K562 (cell line): Measurements from ENCODE around the gene FANCI. TPM values are rescaled to one million over a fixed set of nuclear protein-coding genes. Genes with fewer than 3 reads are reported as not detected.

Experiments
- ATAC-seq: fragments of 200-7000 bp; cut with Tn5 transposase; 3 replicates; pipeline ENCODE4 v1.9.1; 2020; ENCODE audit warnings: moderate library complexity
- BruUV-seq: library from RNA; stranded (reverse); fragments of 400-500 nt; replicated peaks from 2 replicates; lab custom pipeline; 2021; lab: Mats Ljungman, UMichigan
- CTCF ChIA-PET: fragments of 300-600 bp; formaldehyde crosslinking; extraction: SDS; loops from one replicate; lab custom pipeline; 2021; ENCODE audit warnings: low intra/inter-chr PET ratio; lab: Yijun Ruan, JAX
- POLR2A ChIA-PET: fragments of 300-600, 350-650 bp; sonication (Branson Sonifier 250); formaldehyde crosslinking; extraction: SDS; loops from one replicate; lab custom pipeline; 2021; ENCODE audit warnings: antibody characterized with exemption, inconsistent platforms; lab: Yijun Ruan, JAX
- DNase-seq, 4 experiments: peaks; one replicate each; pipeline versions ENCODE4 v3.0.0 to v3.0.0-alpha.2; 2011 to 2018; ENCODE audit warnings: low spot score in 3 of 4, mixed read lengths in 3 of 4; ENCODE audit errors: extremely low read depth in 1 of 4
- FAIRE-seq: peaks from 2 replicates; lab custom pipeline; 2011; peaks lifted over from hg19 to GRCh38; lab: Jason Lieb, UNC
- H2AFZ ChIP-seq: 2 replicates; pipeline ENCODE4 v1.6.0; 2011; ENCODE audit warnings: low read depth, low read length, control low read depth, inconsistent platforms
- H3K27ac ChIP-seq: fragments of 200-600 bp; 3 replicates; pipeline ENCODE4 v1.8.0; 2011; ENCODE audit warnings: low read depth, mild to moderate bottlenecking, control low read depth, inconsistent platforms, low read length, moderate library complexity, mixed read lengths; ENCODE audit errors: extremely low read depth
- H3K27me3 ChIP-seq, 2 experiments: fragments of 300-600 bp in 1 of 2; 2 replicates in 1 of 2; 3 replicates in 1 of 2; pipeline versions ENCODE4 v1.6.0 to v1.8.0; 2011; ENCODE audit warnings: inconsistent platforms in 2 of 2, low read length in 2 of 2, mild to moderate bottlenecking in 1 of 2, mixed read lengths in 1 of 2, moderate library complexity in 1 of 2; ENCODE audit not compliant: control insufficient read depth in 2 of 2, insufficient read depth in 2 of 2
- H3K36me3 ChIP-seq: fragments of 300-600 bp; 3 replicates; pipeline ENCODE4 v1.8.0; 2011; ENCODE audit warnings: mild to moderate bottlenecking, low read length, inconsistent platforms; ENCODE audit not compliant: control insufficient read depth, insufficient read depth
- H3K4me1 ChIP-seq, 2 experiments: fragments of 200-600 bp in 1 of 2; replicated peaks in 1 of 2; 2 replicates in 1 of 2; 3 replicates in 1 of 2; pipeline versions ENCODE4 v1.5.1 to v1.8.0; 2011; ENCODE audit warnings: inconsistent platforms in 2 of 2, low read length in 2 of 2, mild to moderate bottlenecking in 1 of 2, mixed read lengths in 1 of 2, moderate library complexity in 1 of 2; ENCODE audit not compliant: control insufficient read depth in 2 of 2, insufficient read depth in 2 of 2
- H3K4me2 ChIP-seq: 2 replicates; pipeline ENCODE4 v1.6.1; 2011; ENCODE audit warnings: low read length, control low read depth, inconsistent platforms, mixed read lengths; ENCODE audit not compliant: insufficient read depth
- H3K4me3 ChIP-seq: fragments of 200-600 bp; sonication (generic), shearing (Covaris generic); 2 replicates; pipeline ENCODE4 v1.5.1; 2016; ENCODE audit warnings: control low read depth, inconsistent platforms
- H3K79me2 ChIP-seq: fragments of 200-600 bp; 3 replicates; pipeline ENCODE4 v1.8.0; 2011; ENCODE audit warnings: low read length, inconsistent platforms; ENCODE audit not compliant: control insufficient read depth, insufficient read depth
- H3K9ac ChIP-seq, 2 experiments: 2 replicates each; pipeline versions ENCODE4 v1.6.0 to v1.6.1; 2011; ENCODE audit warnings: low read depth in 2 of 2, low read length in 2 of 2, control low read depth in 1 of 2, inconsistent platforms in 1 of 2, mild to moderate bottlenecking in 1 of 2, mixed read lengths in 1 of 2; ENCODE audit not compliant: insufficient read depth in 1 of 2
- H3K9me1 ChIP-seq: one replicate; pipeline ENCODE4 v1.6.0; 2011; ENCODE audit warnings: inconsistent platforms, mild to moderate bottlenecking, low read length, moderate library complexity; ENCODE audit not compliant: control insufficient read depth, insufficient read depth
- H3K9me3 ChIP-seq: replicated peaks from 2 replicates; pipeline ENCODE4 v1.5.1; 2011; ENCODE audit warnings: low read depth, low read length, inconsistent platforms; ENCODE audit not compliant: control insufficient read depth, insufficient read depth
- H4K20me1 ChIP-seq: replicated peaks from 2 replicates; pipeline ENCODE4 v1.6.1; 2011; ENCODE audit warnings: low read length, inconsistent platforms, mixed read lengths; ENCODE audit not compliant: control insufficient read depth, insufficient read depth
- HOXB6 ChIP-seq: fragments of 250-450 bp; sonication (Bioruptor Pico); IDR thresholded peaks from 2 replicates; pipeline ENCODE4 v1.5.1; 2022; ENCODE audit warnings: mild to moderate bottlenecking, borderline replicate concordance
- NONO ChIP-seq, 2 experiments: fragments of 200-400 bp in 1 of 2; fragments of 450-650 bp in 1 of 2; formaldehyde crosslinking in 1 of 2; IDR thresholded peaks; 2 replicates each; pipeline ENCODE4 v1.6.1; 2017; ENCODE audit warnings: low read depth in 2 of 2, mild to moderate bottlenecking in 2 of 2, moderate library complexity in 2 of 2, low read length in 1 of 2
- SIRT6 ChIP-seq: IDR thresholded peaks from one replicate; pipeline ENCODE4 v1.6.1; 2012; ENCODE audit warnings: low read depth, mild to moderate bottlenecking, control low read depth, inconsistent platforms, low read length, moderate library complexity
- VEZF1 ChIP-seq: fragments of 200-800 bp; sonication (Bioruptor generic); IDR thresholded peaks from 2 replicates; pipeline ENCODE4 v1.6.1; 2017; ENCODE audit warnings: missing genetic modification characterization, missing compliant biosample characterization
- ZBTB7A ChIP-seq: IDR thresholded peaks from 2 replicates; pipeline ENCODE4 v1.6.1; 2011; ENCODE audit warnings: low read depth, mild to moderate bottlenecking, low read length, moderate library complexity, borderline replicate concordance; ENCODE audit not compliant: control insufficient read depth
- ZNF740 ChIP-seq, 3 experiments: fragments of 200-800 bp in 1 of 3; sonication (Bioruptor generic) in 1 of 3; sonication (generic) in 1 of 3; formaldehyde crosslinking in 1 of 3; IDR thresholded peaks; 2 replicates each; pipeline versions ENCODE4 v1.6.1 to v1.8.0; 2016 to 2022; ENCODE audit warnings: mild to moderate bottlenecking in 2 of 3, missing compliant biosample characterization in 2 of 3, missing genetic modification characterization in 2 of 3, missing genetic modification reagents in 1 of 3
- WGBS: fragments of 100-300 bp; shearing (Covaris generic); methylation state at CpG from one replicate; pipeline ENCODE4 v1.1.6; 2016; ENCODE audit warnings: low coverage, mixed read lengths; ENCODE audit not compliant: insufficient coverage; ENCODE audit errors: missing lambda C conversion rate; 5-methylcytosine and 5-hydroxymethylcytosine counted together
- in situ Hi-C: fragments of 300-500 bp; cut with MboI; formaldehyde crosslinking; loops from 4 replicates; pipeline ENCODE4 v1.15.0; 2018; ENCODE audit warnings: inconsistent platforms, mixed read lengths
- intact Hi-C: fragments of 100-400 bp; cut with micrococcal nuclease; formaldehyde crosslinking; loops from 2 replicates; pipeline ENCODE4 v1.14.2; 2022
- polyA plus RNA-seq, 8 experiments: library from polyadenylated mRNA; depleted of rRNA in 4 of 8; stranded (reverse) in 5 of 8; unstranded in 3 of 8; fragments of >200 nt; fragmentation: Nextera tagmentation in 2 of 8; fragmentation: Illumina TruSeq in 1 of 8; extraction: Ambion mirVana in 2 of 8; extraction: Trizol in 1 of 8; gene quantifications; 2 replicates each; pipeline versions ENCODE4 v1.2.1 to v1.2.3, GENCODE V29; 2011 to 2014; ENCODE audit warnings: inconsistent platforms in 1 of 8, missing spikeins in 1 of 8
- total RNA-seq, 7 experiments: library from RNA; depleted of rRNA in 6 of 7; stranded (reverse); fragments of >200 nt in 6 of 7; fragmentation: Illumina TruSeq in 2 of 7; extraction: Trizol in 2 of 7; gene quantifications; 2 replicates each; pipeline versions ENCODE4 v1.2.1 to v1.2.3, GENCODE V29; 2011 to 2021; ENCODE audit warnings: low replicate concordance in 1 of 7
- TF ChIP-seq, protein P1 (sequence below): fragments of 450-650 bp; formaldehyde crosslinking; IDR thresholded peaks from 2 replicates; pipeline ENCODE4 v1.4.0; 2020; ENCODE audit warnings: mild to moderate bottlenecking, moderate library complexity
- TF ChIP-seq, protein P2 (sequence below): IDR thresholded peaks from 2 replicates; pipeline ENCODE4 v1.6.1; 2011; ENCODE audit warnings: borderline replicate concordance, low read depth, mild to moderate bottlenecking, moderate library complexity, low read length; ENCODE audit not compliant: insufficient read depth, poor library complexity, severe bottlenecking
- TF ChIP-seq, protein P3 (sequence below), 3 experiments: IDR thresholded peaks in 2 of 3; conservative IDR thresholded peaks in 1 of 3; 2 replicates each; pipeline ENCODE4 v1.5.1; 2011 to 2012; ENCODE audit warnings: low read length in 3 of 3, mild to moderate bottlenecking in 3 of 3, control low read depth in 2 of 3, improper control_type of control experiment in 1 of 3, inconsistent platforms in 1 of 3, low read depth in 1 of 3, mixed read lengths in 1 of 3, moderate library complexity in 1 of 3; ENCODE audit not compliant: insufficient read depth in 2 of 3

The FANCI gene
- total and polyA plus RNA-seq, 9 of the 15 experiments (the other 6 are each of a cell fraction or from before 2014, with no cell fraction given) = 72.1 to 165 (median 131) TPM

DNA sequence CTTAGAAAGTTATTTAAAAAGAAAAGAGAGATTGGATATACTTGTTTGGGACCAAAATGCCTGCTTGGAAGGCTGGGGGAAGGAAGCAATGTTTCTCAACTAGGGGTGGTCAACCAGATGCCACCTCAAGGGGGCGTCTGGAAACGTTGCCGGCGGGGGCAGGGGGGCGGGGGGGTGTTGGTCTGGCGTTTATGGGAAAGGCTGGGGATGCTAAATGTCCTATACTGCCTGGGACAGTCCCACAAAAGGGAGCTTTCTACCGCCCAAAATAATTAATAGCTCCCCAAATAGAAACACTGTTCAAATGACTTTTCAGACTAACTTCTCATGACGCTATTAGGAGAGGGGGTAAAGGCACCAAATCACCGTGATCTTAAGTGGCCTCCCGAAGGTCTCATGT lies 88.7 kb downstream of the FANCI start:
- in situ Hi-C loops = no loop called here
- peak overlapping the region; percentile 52 for H3K4me2 ChIP-seq
- WGBS = 60% methylated on average over 3 of the region's 10 CpGs
- ChIA-PET POLR2A (interaction anchor here (4.1 kb wide), 1 partner anchor 8 kb away, joined by 25 read pairs; no protein-coding TSS in a partner anchor), CTCF (no interaction called here)
- peaks cover 13 to 33% of the 10 kb centered on the region in 2 experiments; a peak in 4 of 5 replicates for H3K4me1 ChIP-seq
- no peak overlapping the region for H2AFZ ChIP-seq
- no peaks in the 10 kb centered on the region for H3K9me3 ChIP-seq
- peaks cover 44% of the 10 kb centered on the region for H3K79me2 ChIP-seq
- no peaks in the 10 kb centered on the region for H3K9me1 ChIP-seq
- BruUV-seq = no TSS peak
- no peak overlapping the region for H3K9ac ChIP-seq
- FAIRE-seq (peak; percentile 32), DNase-seq (peak; percentile 60 to 73 (median 60)), ATAC-seq (no peak)
- TF ChIP-seq, protein P1, sequence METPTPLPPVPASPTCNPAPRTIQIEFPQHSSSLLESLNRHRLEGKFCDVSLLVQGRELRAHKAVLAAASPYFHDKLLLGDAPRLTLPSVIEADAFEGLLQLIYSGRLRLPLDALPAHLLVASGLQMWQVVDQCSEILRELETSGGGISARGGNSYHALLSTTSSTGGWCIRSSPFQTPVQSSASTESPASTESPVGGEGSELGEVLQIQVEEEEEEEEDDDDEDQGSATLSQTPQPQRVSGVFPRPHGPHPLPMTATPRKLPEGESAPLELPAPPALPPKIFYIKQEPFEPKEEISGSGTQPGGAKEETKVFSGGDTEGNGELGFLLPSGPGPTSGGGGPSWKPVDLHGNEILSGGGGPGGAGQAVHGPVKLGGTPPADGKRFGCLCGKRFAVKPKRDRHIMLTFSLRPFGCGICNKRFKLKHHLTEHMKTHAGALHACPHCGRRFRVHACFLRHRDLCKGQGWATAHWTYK (CRISPR knock-in tag) = no peak
- TF ChIP-seq SIRT6 (no peak), ZBTB7A (0 out of 2 replicates have a peak, but pooled peaks have one; percentile 57), NONO (IDR thresholded peaks at IDR 0.05; ENCODE audit: low read depth in 2 of 2, low read length in 1 of 2) (no peak), HOXB6 (CRISPR knock-in tag) (no peak), ZNF740 (CRISPR knock-in tag; IDR thresholded peaks at IDR 0.05) (no peak), ZNF740 (tag; IDR thresholded peaks at IDR 0.05) (peak in 1 of 2 experiments; percentile 74; a peak in 1 of 4 replicates), VEZF1 (CRISPR knock-in tag) (peak; percentile 95)
- TF ChIP-seq, protein P2, sequence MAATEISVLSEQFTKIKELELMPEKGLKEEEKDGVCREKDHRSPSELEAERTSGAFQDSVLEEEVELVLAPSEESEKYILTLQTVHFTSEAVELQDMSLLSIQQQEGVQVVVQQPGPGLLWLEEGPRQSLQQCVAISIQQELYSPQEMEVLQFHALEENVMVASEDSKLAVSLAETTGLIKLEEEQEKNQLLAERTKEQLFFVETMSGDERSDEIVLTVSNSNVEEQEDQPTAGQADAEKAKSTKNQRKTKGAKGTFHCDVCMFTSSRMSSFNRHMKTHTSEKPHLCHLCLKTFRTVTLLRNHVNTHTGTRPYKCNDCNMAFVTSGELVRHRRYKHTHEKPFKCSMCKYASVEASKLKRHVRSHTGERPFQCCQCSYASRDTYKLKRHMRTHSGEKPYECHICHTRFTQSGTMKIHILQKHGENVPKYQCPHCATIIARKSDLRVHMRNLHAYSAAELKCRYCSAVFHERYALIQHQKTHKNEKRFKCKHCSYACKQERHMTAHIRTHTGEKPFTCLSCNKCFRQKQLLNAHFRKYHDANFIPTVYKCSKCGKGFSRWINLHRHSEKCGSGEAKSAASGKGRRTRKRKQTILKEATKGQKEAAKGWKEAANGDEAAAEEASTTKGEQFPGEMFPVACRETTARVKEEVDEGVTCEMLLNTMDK = peak; percentile 53
- TF ChIP-seq, protein P3, sequence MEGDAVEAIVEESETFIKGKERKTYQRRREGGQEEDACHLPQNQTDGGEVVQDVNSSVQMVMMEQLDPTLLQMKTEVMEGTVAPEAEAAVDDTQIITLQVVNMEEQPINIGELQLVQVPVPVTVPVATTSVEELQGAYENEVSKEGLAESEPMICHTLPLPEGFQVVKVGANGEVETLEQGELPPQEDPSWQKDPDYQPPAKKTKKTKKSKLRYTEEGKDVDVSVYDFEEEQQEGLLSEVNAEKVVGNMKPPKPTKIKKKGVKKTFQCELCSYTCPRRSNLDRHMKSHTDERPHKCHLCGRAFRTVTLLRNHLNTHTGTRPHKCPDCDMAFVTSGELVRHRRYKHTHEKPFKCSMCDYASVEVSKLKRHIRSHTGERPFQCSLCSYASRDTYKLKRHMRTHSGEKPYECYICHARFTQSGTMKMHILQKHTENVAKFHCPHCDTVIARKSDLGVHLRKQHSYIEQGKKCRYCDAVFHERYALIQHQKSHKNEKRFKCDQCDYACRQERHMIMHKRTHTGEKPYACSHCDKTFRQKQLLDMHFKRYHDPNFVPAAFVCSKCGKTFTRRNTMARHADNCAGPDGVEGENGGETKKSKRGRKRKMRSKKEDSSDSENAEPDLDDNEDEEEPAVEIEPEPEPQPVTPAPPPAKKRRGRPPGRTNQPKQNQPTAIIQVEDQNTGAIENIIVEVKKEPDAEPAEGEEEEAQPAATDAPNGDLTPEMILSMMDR (IDR thresholded peaks at IDR 0.05 in 2 of 3, conservative IDR thresholded peaks at IDR 0.05 in 1 of 3; ENCODE audit: insufficient read depth in 2 of 3, low read depth in 1 of 3, low read length in 3 of 3) = peak; percentile 30 to 49 (median 38); a peak in 5 of 6 replicates
- peaks cover 6% of the 10 kb centered on the region for H4K20me1 ChIP-seq
- intact Hi-C loops = no loop called here
- H3K27me3 ChIP-seq = no peaks in the 10 kb centered on the region
- peaks cover 62% of the 10 kb centered on the region for H3K36me3 ChIP-seq
- H3K27ac ChIP-seq = no peak overlapping the region
- H3K4me3 ChIP-seq = no peak overlapping the region
